DND-41 (cell line): ENCODE measurements around the gene GSDMA.

Source experiments
- ATAC-seq: fragments of 200-7000 bp; cut with Tn5 transposase; 3 replicates; pipeline ENCODE4 v1.9.1; 2021; ENCODE audit warnings: low read depth; ENCODE audit not compliant: insufficient read depth
- DNase-seq: peaks from one replicate; pipeline ENCODE4 v3.0.0-alpha.2; 2020
- H2AFZ ChIP-seq: 2 replicates; pipeline ENCODE4 v1.6.0; 2012; ENCODE audit warnings: low read depth, low read length
- H3K27ac ChIP-seq: 2 replicates; pipeline ENCODE4 v1.5.1; 2012; ENCODE audit warnings: low read length, inconsistent platforms
- H3K27me3 ChIP-seq: fragments of 200-600 bp; sonication (generic); 2 replicates; pipeline ENCODE4 v1.6.0; 2012; ENCODE audit warnings: low read length, mild to moderate bottlenecking, inconsistent platforms; ENCODE audit not compliant: insufficient read depth, poor library complexity
- H3K36me3 ChIP-seq: 2 replicates; pipeline ENCODE4 v1.5.1; 2012; ENCODE audit warnings: low read length, inconsistent platforms; ENCODE audit not compliant: insufficient read depth
- H3K4me1 ChIP-seq: 2 replicates; pipeline ENCODE4 v1.5.1; 2012; ENCODE audit warnings: mild to moderate bottlenecking, low read length; ENCODE audit not compliant: insufficient read depth
- H3K4me2 ChIP-seq: 2 replicates; pipeline ENCODE4 v1.6.0; 2012; ENCODE audit warnings: mild to moderate bottlenecking, moderate library complexity, low read length, inconsistent platforms; ENCODE audit not compliant: insufficient read depth
- H3K4me3 ChIP-seq, 2 experiments: fragments of 200-600 bp in 1 of 2; shearing (Covaris generic) in 1 of 2; 2 replicates each; pipeline ENCODE4 v1.5.1; 2012 to 2016; ENCODE audit warnings: inconsistent platforms in 2 of 2, low read length in 2 of 2, mild to moderate bottlenecking in 2 of 2, low read depth in 1 of 2, moderate library complexity in 1 of 2
- H3K79me2 ChIP-seq: 2 replicates; pipeline ENCODE4 v1.6.0; 2012; ENCODE audit warnings: low read length, inconsistent platforms; ENCODE audit not compliant: insufficient read depth
- H3K9ac ChIP-seq: 2 replicates; pipeline ENCODE4 v1.6.0; 2012; ENCODE audit warnings: low read depth, mild to moderate bottlenecking, inconsistent platforms, low read length, moderate library complexity
- H3K9me3 ChIP-seq: 2 replicates; pipeline ENCODE4 v1.5.1; 2012; ENCODE audit warnings: low read length, moderate library complexity, mild to moderate bottlenecking, inconsistent platforms; ENCODE audit not compliant: insufficient read depth, severe bottlenecking
- H4K20me1 ChIP-seq: 2 replicates; pipeline ENCODE4 v1.6.0; 2012; ENCODE audit warnings: low read length; ENCODE audit not compliant: insufficient read depth
- EZH2 ChIP-seq: IDR thresholded peaks from 3 replicates; pipeline ENCODE4 v1.6.1; 2012; ENCODE audit warnings: borderline replicate concordance, low read depth, mild to moderate bottlenecking, moderate library complexity, low read length, inconsistent platforms; ENCODE audit not compliant: severe bottlenecking
- TF ChIP-seq, protein P1 (sequence below): IDR thresholded peaks from 2 replicates; pipeline ENCODE4 v1.5.1; 2012; ENCODE audit warnings: borderline replicate concordance, low read length, moderate library complexity, mild to moderate bottlenecking; ENCODE audit not compliant: poor library complexity, severe bottlenecking; ENCODE audit errors: extremely low read depth

GSDMA gene

DNA sequence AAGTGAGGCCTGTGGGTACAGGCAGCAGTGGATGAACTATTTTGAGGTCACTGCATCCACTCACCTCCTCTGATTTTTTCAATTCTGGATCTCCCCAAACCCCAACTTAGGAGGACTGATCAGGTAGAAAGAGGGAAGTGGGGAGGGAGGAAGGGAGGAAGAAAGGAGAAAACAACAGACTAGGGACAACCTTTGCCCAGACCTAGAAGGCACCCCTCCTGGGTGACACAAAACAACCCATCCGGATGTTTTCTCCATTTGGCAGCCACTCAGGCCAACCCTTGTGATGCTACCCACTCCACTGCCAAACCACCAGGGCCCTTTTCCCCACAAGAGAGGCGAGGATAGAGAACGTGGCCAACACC lies 38.1 kb upstream of the GSDMA start:
- peaks cover 49% of the 10 kb centered on the region for H4K20me1 ChIP-seq
- no peak for ATAC-seq
- H3K9me3 ChIP-seq: no peaks in the 10 kb centered on the region
- H3K4me1 ChIP-seq: peaks cover 47% of the 10 kb centered on the region
- H3K36me3 ChIP-seq: peaks cover 56% of the 10 kb centered on the region
- no peaks in the 10 kb centered on the region for H3K27me3 ChIP-seq
- no peak overlapping the region for H2AFZ ChIP-seq
- H3K4me3 ChIP-seq: no peak overlapping the region
- H3K79me2 ChIP-seq: peaks cover 50% of the 10 kb centered on the region
- peak overlapping the region; percentile 83; the same call in 1 of the 2 replicates for H3K9ac ChIP-seq
- peak overlapping the region; percentile 87 for H3K27ac ChIP-seq
- no peak for DNase-seq
- TF ChIP-seq EZH2: no peak
- TF ChIP-seq, protein P1, sequence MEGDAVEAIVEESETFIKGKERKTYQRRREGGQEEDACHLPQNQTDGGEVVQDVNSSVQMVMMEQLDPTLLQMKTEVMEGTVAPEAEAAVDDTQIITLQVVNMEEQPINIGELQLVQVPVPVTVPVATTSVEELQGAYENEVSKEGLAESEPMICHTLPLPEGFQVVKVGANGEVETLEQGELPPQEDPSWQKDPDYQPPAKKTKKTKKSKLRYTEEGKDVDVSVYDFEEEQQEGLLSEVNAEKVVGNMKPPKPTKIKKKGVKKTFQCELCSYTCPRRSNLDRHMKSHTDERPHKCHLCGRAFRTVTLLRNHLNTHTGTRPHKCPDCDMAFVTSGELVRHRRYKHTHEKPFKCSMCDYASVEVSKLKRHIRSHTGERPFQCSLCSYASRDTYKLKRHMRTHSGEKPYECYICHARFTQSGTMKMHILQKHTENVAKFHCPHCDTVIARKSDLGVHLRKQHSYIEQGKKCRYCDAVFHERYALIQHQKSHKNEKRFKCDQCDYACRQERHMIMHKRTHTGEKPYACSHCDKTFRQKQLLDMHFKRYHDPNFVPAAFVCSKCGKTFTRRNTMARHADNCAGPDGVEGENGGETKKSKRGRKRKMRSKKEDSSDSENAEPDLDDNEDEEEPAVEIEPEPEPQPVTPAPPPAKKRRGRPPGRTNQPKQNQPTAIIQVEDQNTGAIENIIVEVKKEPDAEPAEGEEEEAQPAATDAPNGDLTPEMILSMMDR: no peak
- H3K4me2 ChIP-seq: peak overlapping the region; percentile 97; the same call in 1 of the 2 replicates

DNA sequence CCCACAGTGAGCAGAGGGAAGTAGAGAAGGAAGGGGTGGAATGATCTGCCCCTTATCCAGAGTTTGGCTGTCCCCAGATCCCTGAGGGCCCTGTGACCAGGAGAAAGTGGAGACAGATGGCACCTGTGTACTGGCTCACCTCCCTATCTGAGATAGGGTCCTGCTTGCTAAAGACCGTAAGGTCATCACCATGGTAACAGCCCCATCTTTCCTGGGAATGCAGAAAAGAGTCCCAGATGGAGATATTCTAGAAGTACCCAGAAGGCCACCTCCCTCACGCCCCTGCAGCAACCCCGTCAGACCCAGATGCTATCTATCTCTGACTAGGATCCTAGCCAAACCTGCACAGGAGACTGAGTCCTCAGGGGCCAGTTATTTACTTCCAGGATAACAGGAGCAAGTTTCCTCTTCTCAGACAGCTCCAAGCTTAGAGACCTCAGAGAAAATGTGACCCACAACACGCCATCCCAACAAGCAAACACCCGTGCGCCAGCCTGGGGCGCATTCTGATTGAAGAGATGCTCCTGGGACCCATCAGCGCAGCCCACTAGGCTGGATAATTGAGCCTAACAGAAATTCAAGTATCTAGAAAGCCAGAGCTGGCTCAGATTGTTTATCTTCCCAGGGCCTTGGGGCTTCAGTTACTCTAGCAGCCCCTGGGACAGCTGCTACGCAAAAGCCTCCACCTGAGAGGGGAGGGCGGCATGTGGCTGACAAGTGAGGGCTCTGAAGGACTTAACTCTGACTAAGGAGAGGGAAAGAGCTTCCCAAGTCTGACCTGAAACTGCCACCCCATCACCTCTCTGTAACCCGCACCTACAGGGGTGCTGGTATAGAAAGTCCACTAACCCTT lies 37.3 kb upstream of the GSDMA start:
- peak overlapping the region; percentile 97 for H3K4me2 ChIP-seq
- DNase-seq: peak; percentile 32

GRCh38 chr17:39926135-39926587 lies 36.6 kb upstream of the GSDMA start:
- Histone ChIP-seq H2AFZ (no peak overlapping the region; the same call in 1 of the 2 replicates), H4K20me1 (peaks cover 48% of the 10 kb centered on the region), H3K9me3 (no peaks in the 10 kb centered on the region), H3K27ac (peak overlapping the region; percentile 87), H3K4me3 (peak overlapping the region in 1 of 2 experiments; percentile 97; a peak in 3 of 4 replicates), H3K36me3 (peaks cover 42% of the 10 kb centered on the region), H3K79me2 (peaks cover 50% of the 10 kb centered on the region), H3K9ac (peak overlapping the region; percentile 83), H3K4me1 (peaks cover 44% of the 10 kb centered on the region), H3K27me3 (no peaks in the 10 kb centered on the region), H3K4me2 (peak overlapping the region; percentile 97)
- DNase-seq: no peak
- TF ChIP-seq EZH2: no peak
- TF ChIP-seq, protein P1: no peak
- peak; percentile 81 for ATAC-seq

More for the DNA sequence above, 37.3 kb upstream of the GSDMA start:
- Histone ChIP-seq H3K79me2 (peaks cover 50% of the 10 kb centered on the region), H2AFZ (no peak overlapping the region), H3K4me3 (peak overlapping the region in 1 of 2 experiments; percentile 97; a peak in 2 of 4 replicates), H3K9ac (peak overlapping the region; percentile 83), H3K4me1 (peaks cover 47% of the 10 kb centered on the region), H3K36me3 (peaks cover 49% of the 10 kb centered on the region), H3K27me3 (no peaks in the 10 kb centered on the region), H3K27ac (peak overlapping the region; percentile 87), H3K9me3 (no peaks in the 10 kb centered on the region), H4K20me1 (peaks cover 49% of the 10 kb centered on the region)
- no peak for ATAC-seq
- TF ChIP-seq, protein P1: no peak
- no peak for TF ChIP-seq EZH2
